ENCODE data around the gene FOXK1.

DNA sequence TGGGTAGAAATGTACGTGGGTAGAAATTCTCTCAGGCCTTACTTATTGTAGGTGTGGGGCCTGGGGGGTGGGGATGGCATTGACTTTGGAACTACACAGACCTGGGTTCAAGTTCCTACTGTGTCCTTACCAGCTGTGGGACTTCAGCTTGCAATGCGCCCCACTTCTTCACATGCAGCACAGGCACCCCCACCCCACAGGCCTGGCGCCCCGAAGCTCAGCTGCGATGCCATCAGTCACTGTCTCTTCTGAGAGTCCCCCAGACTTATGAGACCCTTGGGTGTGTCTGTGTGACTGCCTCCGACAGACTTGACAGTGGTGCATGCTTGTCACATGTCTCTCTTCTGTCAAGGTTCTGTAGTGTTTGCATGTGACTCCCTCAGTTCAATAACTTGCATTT, 90.2 kb downstream of the FOXK1 start:
- TF ChIP-seq CTCF (IDR thresholded peaks at IDR 0.05) (no peak), ZFX (IDR thresholded peaks at IDR 0.05; ENCODE audit: borderline replicate concordance) (no peak)

All from 22Rv1 (cell line).